GM13977 (cell line): ENCODE measurements around the gene HOXC11.

Experiments
- DNase-seq: peaks from one replicate; pipeline ENCODE4 v3.0.0; 2012; ENCODE audit warnings: low spot score
- CTCF ChIP-seq: IDR thresholded peaks from 2 replicates; pipeline ENCODE4 v1.5.1; 2012; ENCODE audit warnings: mild to moderate bottlenecking, control low read depth; ENCODE audit not compliant: insufficient read depth; ENCODE audit errors: extremely low read depth, missing control alignments
- in situ Hi-C: fragments of 300-500 bp; cut with MboI; formaldehyde crosslinking; loops from one replicate; pipeline ENCODE4 v1.12.0; 2022; ENCODE audit warnings: low sequenced_read_pairs, low pct_unique_long_range_greater_than_20kb, mixed read lengths, inconsistent platforms; ENCODE audit not compliant: unreplicated experiment

HOXC11 gene

GRCh38 chr12:53976172-53976822 is 3.4 kb downstream of the HOXC11 start:
- no peak for DNase-seq
- in situ Hi-C loops = no loop called here
- TF ChIP-seq CTCF = no peak

- no peak for TF ChIP-seq CTCF
- DNase-seq = no peak
- in situ Hi-C loops = no loop called here
These were observed 4.1 kb downstream of the HOXC11 start for GRCh38 chr12:53976823-53977595.

GRCh38 chr12:53977596-53978445 is 4.9 kb downstream of the HOXC11 start:
- no peak for DNase-seq
- in situ Hi-C loops = no loop called here
- no peak for TF ChIP-seq CTCF

GRCh38 chr12:53978477-53979356 is 5.8 kb downstream of the HOXC11 start:
- in situ Hi-C loops = no loop called here
- no peak for TF ChIP-seq CTCF
- DNase-seq = no peak

- in situ Hi-C loops = no loop called here
- DNase-seq = no peak
- no peak for TF ChIP-seq CTCF
These were observed 7.3 kb downstream of the HOXC11 start for GRCh38 chr12:53980104-53980801.
